B cell (primary cell): ENCODE measurements around the gene NPC1.

Experiments used
- CTCF ChIP-seq: fragments of 200-600 bp; IDR thresholded peaks from one replicate; pipeline ENCODE4 v1.8.0; 2022; ENCODE audit warnings: antibody characterized with exemption, mild to moderate bottlenecking
- EZH2 ChIP-seq: IDR thresholded peaks from 2 replicates; pipeline ENCODE4 v1.6.1; 2012; ENCODE audit warnings: borderline replicate concordance, low read depth, mild to moderate bottlenecking, moderate library complexity, low read length; ENCODE audit not compliant: insufficient read depth, poor library complexity, severe bottlenecking

- TF ChIP-seq CTCF (no peak), EZH2 (no peak)
Measured at GRCh38 chr18:23504720-23505119, 81.6 kb downstream of the NPC1 start.
